Natural killer cell (primary cell): ENCODE results near the gene TEKTIP1. TPM values are rescaled to one million over a fixed set of nuclear protein-coding genes. Genes with fewer than 3 reads are reported as not detected.

Experiments used
- ATAC-seq, 3 donors: fragments of 150-1000 bp in 2 of 3; fragments of 200-7000 bp in 1 of 3; cut with Tn5 transposase; 1 replicate in 1 of 3; 2 replicates in 2 of 3; pipeline ENCODE4 v1.10.0; 2021; ENCODE audit warnings: mild to moderate bottlenecking in 2 of 3, moderate library complexity in 2 of 3
- DNase-seq, 2 donors: peaks; one replicate each; pipeline versions ENCODE4 v3.0.0 to v3.0.0-alpha.2; 2013 to 2021; ENCODE audit warnings: mixed read lengths in 1 of 2
- H3K27ac ChIP-seq: one replicate; pipeline ENCODE4 v1.5.1; 2013; ENCODE audit warnings: mild to moderate bottlenecking, low read length
- H3K27me3 ChIP-seq: one replicate; pipeline ENCODE4 v1.6.1; 2013; ENCODE audit warnings: low read length; ENCODE audit not compliant: control insufficient read depth, insufficient read depth
- H3K36me3 ChIP-seq: one replicate; pipeline ENCODE4 v1.6.1; 2013; ENCODE audit warnings: low read length; ENCODE audit not compliant: control insufficient read depth, insufficient read depth
- H3K4me1 ChIP-seq: one replicate; pipeline ENCODE4 v1.6.1; 2013; ENCODE audit warnings: low read length; ENCODE audit not compliant: control insufficient read depth, insufficient read depth
- H3K4me3 ChIP-seq: one replicate; pipeline ENCODE4 v1.5.1; 2013; ENCODE audit warnings: low read length
- H3K9me3 ChIP-seq: one replicate; pipeline ENCODE4 v1.6.1; 2013; ENCODE audit warnings: low read length; ENCODE audit not compliant: control insufficient read depth, insufficient read depth
- H3K27ac Mint-ChIP-seq, 2 donors: one replicate each; pipeline ENCODE4 v1.8.0; 2022; ENCODE audit warnings: mild to moderate bottlenecking in 2 of 2, mixed read lengths in 2 of 2, moderate library complexity in 1 of 2
- H3K27me3 Mint-ChIP-seq, 2 donors: one replicate each; pipeline ENCODE4 v1.8.0; 2022; ENCODE audit warnings: low read depth in 2 of 2, mixed read lengths in 2 of 2
- H3K36me3 Mint-ChIP-seq: one replicate; pipeline ENCODE4 v1.8.0; 2022; ENCODE audit warnings: mixed read lengths
- H3K4me1 Mint-ChIP-seq, 2 donors: one replicate each; pipeline ENCODE4 v1.8.0; 2022; ENCODE audit warnings: mixed read lengths in 2 of 2
- H3K4me3 Mint-ChIP-seq: one replicate; pipeline ENCODE4 v1.8.0; 2022; ENCODE audit warnings: mild to moderate bottlenecking, moderate library complexity, mixed read lengths
- H3K9me3 Mint-ChIP-seq, 2 donors: one replicate each; pipeline ENCODE4 v1.8.0; 2022; ENCODE audit warnings: mixed read lengths in 2 of 2
- CTCF ChIP-seq: fragments of 200-600 bp; IDR thresholded peaks from one replicate; pipeline ENCODE4 v1.8.0; 2022; ENCODE audit warnings: antibody characterized with exemption
- WGBS: methylation state at CpG from one replicate; pipeline ENCODE4 v1.1.7; 2013; ENCODE audit warnings: missing lambda C conversion rate; ENCODE audit not compliant: insufficient coverage; 5-methylcytosine and 5-hydroxymethylcytosine counted together
- intact Hi-C: fragments of 100-400 bp; cut with micrococcal nuclease; formaldehyde crosslinking; loops from one replicate; pipeline ENCODE4 v1.14.2; 2022
- total RNA-seq, 4 donors: library from RNA; stranded (reverse); fragments of 120-200 nt in 1 of 4; gene quantifications; one replicate each; pipeline versions ENCODE4 v1.2.3 to v1.2.4, GENCODE V29; 2013 to 2022

Gene TEKTIP1
- total RNA-seq, 3 donors from 2014 or later (not counting 1 experiment from before 2014, with no cell fraction given): 5.9 to 11.6 (median 6.4) TPM

- Histone ChIP-seq H3K4me3 (no peak overlapping the region), H3K27me3 (no peaks in the 10 kb centered on the region), H3K9me3 (no peaks in the 10 kb centered on the region), H3K36me3 (peaks cover 11% of the 10 kb centered on the region), H3K27ac (no peak overlapping the region), H3K4me1 (peaks cover 49% of the 10 kb centered on the region)
- Mint-ChIP-seq H3K27me3 (no peaks in the 10 kb centered on the region), H3K4me3 (no peak overlapping the region), H3K9me3 (no peaks in the 10 kb centered on the region), H3K4me1 (peaks cover 36 to 51% of the 10 kb centered on the region in 2 donors), H3K27ac (no peak overlapping the region), H3K36me3 (no peaks in the 10 kb centered on the region)
- TF ChIP-seq CTCF: no peak
- 92% methylated on average over 22 of the region's 22 CpGs for WGBS
- intact Hi-C loops: no loop called here
- no peak for ATAC-seq
- DNase-seq: no peak
Measured at GRCh38 chr19:3510727-3511126, 28.2 kb upstream of the TEKTIP1 start.

GRCh38 chr19:3511506-3512251 lies 27.3 kb upstream of the TEKTIP1 start:
- no peaks in the 10 kb centered on the region for H3K27me3 ChIP-seq
- DNase-seq: no peak
- H3K27me3 Mint-ChIP-seq: no peaks in the 10 kb centered on the region
- no peak overlapping the region for H3K4me3 ChIP-seq
- H3K4me1 ChIP-seq: peaks cover 56% of the 10 kb centered on the region
- no peak overlapping the region for H3K27ac ChIP-seq
- 94% methylated on average over 26 of the region's 26 CpGs for WGBS
- no peak for TF ChIP-seq CTCF
- H3K36me3 Mint-ChIP-seq: no peaks in the 10 kb centered on the region
- H3K36me3 ChIP-seq: peaks cover 11% of the 10 kb centered on the region
- ATAC-seq: no peak
- H3K27ac Mint-ChIP-seq: no peak overlapping the region
- intact Hi-C loops: no loop called here
- H3K9me3 ChIP-seq: no peaks in the 10 kb centered on the region
- no peak overlapping the region for H3K4me3 Mint-ChIP-seq
- peaks cover 31 to 50% of the 10 kb centered on the region in 2 donors for H3K4me1 Mint-ChIP-seq
- no peaks in the 10 kb centered on the region for H3K9me3 Mint-ChIP-seq

- Histone ChIP-seq H3K27me3 (no peaks in the 10 kb centered on the region), H3K27ac (no peak overlapping the region), H3K36me3 (peaks cover 11% of the 10 kb centered on the region), H3K4me1 (peaks cover 53% of the 10 kb centered on the region), H3K4me3 (no peak overlapping the region), H3K9me3 (no peaks in the 10 kb centered on the region)
- no peak for TF ChIP-seq CTCF
- WGBS: 97% methylated on average over 16 of the region's 17 CpGs
- DNase-seq (no peak), ATAC-seq (no peak)
- intact Hi-C loops: no loop called here
- Mint-ChIP-seq H3K4me1 (peaks cover 26 to 45% of the 10 kb centered on the region in 2 donors), H3K4me3 (no peak overlapping the region), H3K36me3 (no peaks in the 10 kb centered on the region), H3K27me3 (no peaks in the 10 kb centered on the region), H3K9me3 (no peaks in the 10 kb centered on the region), H3K27ac (no peak overlapping the region)
Measured at GRCh38 chr19:3512562-3513228, 26.3 kb upstream of the TEKTIP1 start.
